DOHH2 (cell line): Measurements from ENCODE around the gene NLGN1.
"Not testable (repeated sequence)": the region's sequence is repeated elsewhere in the genome, so short reads cannot be mapped to it uniquely, and the experiment has no call there.

Source experiments
- H3F3A ChIP-seq: fragments of 200-600 bp; sonication (generic), shearing (Covaris generic); 2 replicates; pipeline ENCODE4 v1.6.0; 2016; ENCODE audit warnings: antibody characterized with exemption, mild to moderate bottlenecking; ENCODE audit not compliant: control insufficient read depth, insufficient read depth
- H3K27ac ChIP-seq: fragments of 200-600 bp; sonication (generic); 2 replicates; pipeline ENCODE4 v1.5.1; 2014; ENCODE audit warnings: low read depth, mild to moderate bottlenecking, low read length, moderate library complexity
- H3K27me3 ChIP-seq: fragments of 200-600 bp; sonication (generic); 2 replicates; pipeline ENCODE4 v1.6.1; 2014; ENCODE audit warnings: mild to moderate bottlenecking, low read length, mixed read lengths; ENCODE audit not compliant: control insufficient read depth
- H3K36me3 ChIP-seq: fragments of 200-600 bp; sonication (generic); 2 replicates; pipeline ENCODE4 v1.6.1; 2014; ENCODE audit warnings: mild to moderate bottlenecking, low read length, moderate library complexity, mixed read lengths; ENCODE audit not compliant: control insufficient read depth
- H3K4me1 ChIP-seq: fragments of 200-600 bp; sonication (generic); 2 replicates; pipeline ENCODE4 v1.6.1; 2014; ENCODE audit warnings: mild to moderate bottlenecking, low read length, mixed read lengths; ENCODE audit not compliant: control insufficient read depth
- H3K4me2 ChIP-seq: fragments of 200-600 bp; sonication (generic); 2 replicates; pipeline ENCODE4 v1.6.0; 2014; ENCODE audit warnings: mild to moderate bottlenecking, low read length, moderate library complexity
- H3K4me3 ChIP-seq: fragments of 200-600 bp; sonication (generic); 2 replicates; pipeline ENCODE4 v1.5.1; 2014; ENCODE audit warnings: mild to moderate bottlenecking, low read length, mixed read lengths
- H3K79me2 ChIP-seq: fragments of 200-600 bp; sonication (generic); 2 replicates; pipeline ENCODE4 v1.6.1; 2014; ENCODE audit warnings: mild to moderate bottlenecking, low read length, mixed read lengths; ENCODE audit not compliant: control insufficient read depth
- H3K9me2 ChIP-seq: fragments of 200-600 bp; sonication (generic); replicated peaks from 2 replicates; pipeline ENCODE4 v1.6.1; 2014; ENCODE audit warnings: mild to moderate bottlenecking, low read length, mixed read lengths; ENCODE audit not compliant: control insufficient read depth
- H3K9me3 ChIP-seq: fragments of 200-600 bp; sonication (generic); 2 replicates; pipeline ENCODE4 v1.6.1; 2014; ENCODE audit warnings: antibody characterized with exemption, low read length, mixed read lengths; ENCODE audit not compliant: control insufficient read depth, insufficient read depth
- H4K20me1 ChIP-seq: fragments of 200-600 bp; sonication (generic); 2 replicates; pipeline ENCODE4 v1.6.0; 2014; ENCODE audit warnings: low read depth, mild to moderate bottlenecking, antibody characterized with exemption, low read length, moderate library complexity; ENCODE audit not compliant: control insufficient read depth, insufficient read depth
- EZH2phosphoT487 ChIP-seq: fragments of 200-600 bp; sonication (generic); IDR thresholded peaks from 2 replicates; pipeline ENCODE4 v1.6.1; 2017; ENCODE audit warnings: borderline replicate concordance, mild to moderate bottlenecking, antibody characterized with exemption, low read length, moderate library complexity, mixed read lengths
- TF ChIP-seq, protein P1 (sequence below): fragments of 200-600 bp; sonication (generic); IDR thresholded peaks from one replicate; pipeline ENCODE4 v1.5.1; 2014; ENCODE audit warnings: antibody characterized with exemption, mild to moderate bottlenecking, low read depth, low read length; ENCODE audit not compliant: poor library complexity, severe bottlenecking

NLGN1 gene

DNA sequence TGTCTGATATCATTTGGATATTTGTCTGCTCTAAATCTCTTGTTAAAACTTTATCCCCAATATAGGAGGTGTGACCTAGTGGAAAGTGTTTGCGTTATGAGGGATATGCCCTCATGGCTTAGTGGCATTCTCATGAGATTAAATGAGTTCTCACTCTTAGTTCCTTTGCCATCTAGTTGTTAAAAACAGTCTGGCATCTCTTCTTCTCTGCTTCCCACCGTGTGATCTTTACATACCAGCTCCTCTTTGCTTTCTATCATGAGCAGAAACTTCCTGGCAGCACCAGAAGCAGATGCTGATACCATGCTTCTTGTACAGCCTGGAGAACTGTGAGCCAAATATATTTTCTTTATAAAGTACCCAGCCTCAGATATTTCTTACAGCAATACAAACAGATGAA is 33.0 kb downstream of the NLGN1 start:
- H3K36me3 ChIP-seq = no peaks in the 10 kb centered on the region
- TF ChIP-seq EZH2phosphoT487 = no peak
- TF ChIP-seq, protein P1, sequence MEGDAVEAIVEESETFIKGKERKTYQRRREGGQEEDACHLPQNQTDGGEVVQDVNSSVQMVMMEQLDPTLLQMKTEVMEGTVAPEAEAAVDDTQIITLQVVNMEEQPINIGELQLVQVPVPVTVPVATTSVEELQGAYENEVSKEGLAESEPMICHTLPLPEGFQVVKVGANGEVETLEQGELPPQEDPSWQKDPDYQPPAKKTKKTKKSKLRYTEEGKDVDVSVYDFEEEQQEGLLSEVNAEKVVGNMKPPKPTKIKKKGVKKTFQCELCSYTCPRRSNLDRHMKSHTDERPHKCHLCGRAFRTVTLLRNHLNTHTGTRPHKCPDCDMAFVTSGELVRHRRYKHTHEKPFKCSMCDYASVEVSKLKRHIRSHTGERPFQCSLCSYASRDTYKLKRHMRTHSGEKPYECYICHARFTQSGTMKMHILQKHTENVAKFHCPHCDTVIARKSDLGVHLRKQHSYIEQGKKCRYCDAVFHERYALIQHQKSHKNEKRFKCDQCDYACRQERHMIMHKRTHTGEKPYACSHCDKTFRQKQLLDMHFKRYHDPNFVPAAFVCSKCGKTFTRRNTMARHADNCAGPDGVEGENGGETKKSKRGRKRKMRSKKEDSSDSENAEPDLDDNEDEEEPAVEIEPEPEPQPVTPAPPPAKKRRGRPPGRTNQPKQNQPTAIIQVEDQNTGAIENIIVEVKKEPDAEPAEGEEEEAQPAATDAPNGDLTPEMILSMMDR = no peak
- H3K4me2 ChIP-seq = no peak overlapping the region
- H3K9me2 ChIP-seq = no peaks in the 10 kb centered on the region
- H3K27me3 ChIP-seq = no peaks in the 10 kb centered on the region
- no peaks in the 10 kb centered on the region for H3F3A ChIP-seq
- no peaks in the 10 kb centered on the region for H3K79me2 ChIP-seq
- H3K4me3 ChIP-seq = no peak overlapping the region
- no peaks in the 10 kb centered on the region for H3K4me1 ChIP-seq
- no peak overlapping the region for H3K27ac ChIP-seq
- H4K20me1 ChIP-seq = no peaks in the 10 kb centered on the region
- no peaks in the 10 kb centered on the region for H3K9me3 ChIP-seq

DNA sequence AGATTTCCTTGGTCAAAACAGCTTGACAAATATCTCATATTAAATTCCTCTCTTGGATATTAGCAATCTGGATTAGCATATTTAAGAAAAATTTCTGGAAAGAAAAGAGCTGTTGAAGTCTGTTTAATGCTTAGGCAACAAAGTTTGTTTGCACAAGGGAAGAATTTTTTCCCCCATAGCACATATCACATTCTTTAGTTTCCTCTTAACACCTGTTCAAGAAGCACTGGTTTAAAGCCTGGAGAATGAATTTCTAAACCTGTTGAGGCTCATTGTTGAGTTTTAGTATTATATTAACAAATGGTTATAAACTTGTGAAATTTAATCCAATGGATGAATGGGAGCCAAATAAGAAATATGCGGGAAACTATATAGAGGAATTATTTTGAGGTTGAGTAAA is 41.5 kb downstream of the NLGN1 start:
- H3F3A ChIP-seq = no peaks in the 10 kb centered on the region
- no peaks in the 10 kb centered on the region for H3K27me3 ChIP-seq
- H3K27ac ChIP-seq = no peak overlapping the region
- H3K79me2 ChIP-seq = no peaks in the 10 kb centered on the region
- H3K36me3 ChIP-seq = no peaks in the 10 kb centered on the region
- no peaks in the 10 kb centered on the region for H3K9me3 ChIP-seq
- TF ChIP-seq EZH2phosphoT487 = no peak
- TF ChIP-seq, protein P1 = no peak
- H3K4me3 ChIP-seq = no peak overlapping the region
- no peaks in the 10 kb centered on the region for H3K9me2 ChIP-seq
- no peaks in the 10 kb centered on the region for H3K4me1 ChIP-seq
- no peaks in the 10 kb centered on the region for H4K20me1 ChIP-seq
- H3K4me2 ChIP-seq = no peak overlapping the region

DNA sequence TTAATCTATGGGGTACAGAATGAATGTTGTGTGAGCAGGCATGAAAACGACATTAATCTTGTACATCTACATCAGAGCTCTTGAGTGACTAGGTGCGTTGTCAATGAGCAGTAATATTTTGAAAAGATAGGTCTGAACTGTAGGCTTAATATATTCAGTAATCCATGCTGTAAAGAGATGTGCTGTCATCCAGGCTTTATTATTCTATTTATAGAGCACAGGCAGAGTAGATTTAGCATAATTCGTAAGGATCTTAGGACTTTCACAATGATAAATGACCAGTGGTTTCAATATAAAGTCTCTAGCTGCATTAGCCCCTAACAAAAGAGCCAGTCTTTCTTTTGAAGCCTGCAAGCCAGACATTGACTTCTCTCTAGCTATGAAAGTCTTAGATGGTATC is 43.0 kb downstream of the NLGN1 start:
- Histone ChIP-seq H3K27ac (no peak overlapping the region), H3F3A (no peaks in the 10 kb centered on the region), H3K4me2 (no peak overlapping the region), H3K9me2 (no peaks in the 10 kb centered on the region), H3K79me2 (no peaks in the 10 kb centered on the region), H4K20me1 (no peaks in the 10 kb centered on the region), H3K36me3 (no peaks in the 10 kb centered on the region), H3K4me1 (no peaks in the 10 kb centered on the region), H3K9me3 (no peaks in the 10 kb centered on the region), H3K4me3 (no peak overlapping the region), H3K27me3 (no peaks in the 10 kb centered on the region)
- TF ChIP-seq EZH2phosphoT487 = no peak
- TF ChIP-seq, protein P1 = no peak

DNA sequence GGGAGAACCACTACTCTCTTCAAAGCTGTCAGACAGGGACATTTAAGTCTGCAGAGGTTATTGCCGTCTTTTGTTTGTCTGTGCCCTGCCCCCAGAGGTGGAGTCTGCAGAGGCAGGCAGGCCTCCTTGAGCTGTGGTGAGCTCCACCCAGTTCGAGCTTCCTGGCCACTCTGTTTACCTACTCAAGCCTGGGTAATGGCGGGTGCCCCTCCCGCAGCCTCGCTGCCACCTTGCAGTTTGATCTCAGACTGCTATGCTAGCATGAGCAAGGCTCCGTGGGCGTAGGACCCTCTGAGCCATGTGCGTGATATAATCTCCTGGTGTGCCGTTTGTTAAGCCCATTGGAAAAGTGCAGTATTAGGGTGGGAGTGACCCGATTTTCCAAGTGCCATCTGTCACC is 54.0 kb downstream of the NLGN1 start:
- not testable (repeated sequence) for H3K79me2 ChIP-seq, H3K4me2 ChIP-seq, H3K9me2 ChIP-seq, H4K20me1 ChIP-seq, H3K4me3 ChIP-seq, H3F3A ChIP-seq, H3K27ac ChIP-seq, H3K4me1 ChIP-seq, H3K27me3 ChIP-seq, H3K9me3 ChIP-seq, H3K36me3 ChIP-seq
